HUES48 (cell line): Measurements from ENCODE around the gene LRRK1.

Experiments
- H3K27ac ChIP-seq: one replicate; pipeline ENCODE4 v1.7.0; 2013; ENCODE audit warnings: low read depth, low read length, inconsistent platforms
- H3K27me3 ChIP-seq: 2 replicates; pipeline ENCODE4 v1.6.1; 2013; ENCODE audit warnings: mild to moderate bottlenecking, low read length; ENCODE audit not compliant: control insufficient read depth, insufficient read depth
- H3K36me3 ChIP-seq: 2 replicates; pipeline ENCODE4 v1.6.1; 2013; ENCODE audit warnings: low read length; ENCODE audit not compliant: control insufficient read depth, insufficient read depth
- H3K4me1 ChIP-seq: 2 replicates; pipeline ENCODE4 v1.6.1; 2013; ENCODE audit warnings: mild to moderate bottlenecking, low read length; ENCODE audit not compliant: control insufficient read depth, insufficient read depth
- H3K4me3 ChIP-seq: 2 replicates; pipeline ENCODE4 v1.5.1; 2013; ENCODE audit warnings: mild to moderate bottlenecking, low read depth, low read length
- H3K9ac ChIP-seq: 2 replicates; pipeline ENCODE4 v1.6.1; 2013; ENCODE audit warnings: mild to moderate bottlenecking, low read depth, low read length, moderate library complexity
- H3K9me3 ChIP-seq: 2 replicates; pipeline ENCODE4 v1.6.1; 2013; ENCODE audit warnings: low read length; ENCODE audit not compliant: control insufficient read depth, insufficient read depth

The LRRK1 gene

DNA sequence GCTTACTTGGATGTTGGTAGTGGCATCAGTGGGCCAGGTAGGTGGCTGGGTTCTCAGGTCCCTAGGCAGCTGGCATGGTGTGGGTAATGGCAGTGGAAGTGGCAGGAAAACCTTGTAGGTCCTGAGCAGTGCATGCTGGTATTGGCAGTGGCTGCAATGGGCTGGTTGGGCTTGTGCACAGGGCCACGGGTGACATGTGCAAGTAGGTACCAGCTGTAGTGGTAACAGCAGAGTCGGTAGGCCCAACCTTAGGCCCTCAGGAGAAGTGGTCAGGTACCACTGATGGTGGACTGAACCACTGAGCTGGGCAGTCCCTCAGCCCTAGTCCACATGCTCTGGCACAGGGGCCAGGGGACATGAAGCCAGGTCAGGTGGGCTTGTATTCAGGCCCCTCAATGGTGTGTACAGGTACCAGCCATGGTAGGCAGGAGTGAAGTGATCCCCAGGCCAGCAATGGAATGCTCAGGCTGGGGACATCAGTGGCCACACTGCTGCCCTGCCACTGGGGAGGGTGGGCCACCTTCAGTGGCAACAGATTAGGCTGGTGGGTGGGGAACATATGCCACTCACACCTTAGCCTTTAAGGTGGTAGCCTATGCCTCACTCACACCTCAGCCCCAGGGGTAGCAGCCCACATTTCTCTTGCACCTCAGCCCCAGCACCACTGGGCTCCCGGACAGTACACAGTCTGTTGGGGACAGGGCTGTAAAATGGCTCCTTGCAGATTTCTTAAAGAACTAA is 118.1 kb downstream of the LRRK1 start:
- no peaks in the 10 kb centered on the region for H3K36me3 ChIP-seq
- no peaks in the 10 kb centered on the region for H3K4me1 ChIP-seq
- no peak overlapping the region for H3K27ac ChIP-seq
- H3K9ac ChIP-seq: no peak overlapping the region
- H3K4me3 ChIP-seq: no peak overlapping the region
- H3K9me3 ChIP-seq: no peaks in the 10 kb centered on the region
- H3K27me3 ChIP-seq: no peaks in the 10 kb centered on the region

DNA sequence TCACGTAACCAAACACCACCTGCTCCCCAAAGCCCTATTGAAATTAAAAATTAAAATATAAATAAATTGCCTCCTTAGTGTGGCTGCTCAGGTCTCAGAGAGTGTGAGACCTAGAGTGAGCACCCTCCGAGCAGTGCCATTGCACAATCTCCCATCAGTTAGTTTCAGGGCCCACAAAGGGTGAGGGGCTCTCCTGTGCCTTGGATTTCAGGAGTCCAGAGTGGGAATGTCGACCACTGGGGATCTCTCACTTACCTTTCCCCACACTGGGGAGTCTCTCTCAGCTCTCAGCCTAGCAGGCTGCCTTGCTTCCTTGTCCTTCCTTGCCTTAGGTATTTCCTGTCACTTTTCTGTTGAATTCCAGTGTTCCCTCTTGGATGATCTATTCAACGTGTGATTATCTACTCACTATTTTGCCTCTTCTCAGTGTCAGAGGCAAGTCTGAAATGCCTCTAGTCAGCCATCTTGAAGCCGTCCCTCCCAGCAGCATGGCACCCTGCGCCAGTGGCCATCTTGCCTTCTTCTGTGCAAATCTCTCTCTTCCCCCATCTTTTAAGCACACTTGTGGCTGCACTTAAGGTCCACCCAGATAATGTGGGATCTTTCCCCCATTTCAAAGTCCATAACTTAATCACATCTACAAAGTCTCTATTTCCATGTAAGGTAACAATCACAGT is 119.3 kb downstream of the LRRK1 start:
- Histone ChIP-seq H3K27ac (no peak overlapping the region), H3K36me3 (no peaks in the 10 kb centered on the region), H3K9ac (no peak overlapping the region), H3K4me1 (no peaks in the 10 kb centered on the region), H3K4me3 (no peak overlapping the region), H3K9me3 (no peaks in the 10 kb centered on the region), H3K27me3 (no peaks in the 10 kb centered on the region)

- H3K9me3 ChIP-seq: no peaks in the 10 kb centered on the region
- H3K9ac ChIP-seq: no peak overlapping the region
- no peaks in the 10 kb centered on the region for H3K36me3 ChIP-seq
- H3K4me3 ChIP-seq: no peak overlapping the region
- no peak overlapping the region for H3K27ac ChIP-seq
- no peaks in the 10 kb centered on the region for H3K4me1 ChIP-seq
- H3K27me3 ChIP-seq: no peaks in the 10 kb centered on the region
Observed at GRCh38 chr15:101039461-101039860, 120.3 kb downstream of the LRRK1 start.

DNA sequence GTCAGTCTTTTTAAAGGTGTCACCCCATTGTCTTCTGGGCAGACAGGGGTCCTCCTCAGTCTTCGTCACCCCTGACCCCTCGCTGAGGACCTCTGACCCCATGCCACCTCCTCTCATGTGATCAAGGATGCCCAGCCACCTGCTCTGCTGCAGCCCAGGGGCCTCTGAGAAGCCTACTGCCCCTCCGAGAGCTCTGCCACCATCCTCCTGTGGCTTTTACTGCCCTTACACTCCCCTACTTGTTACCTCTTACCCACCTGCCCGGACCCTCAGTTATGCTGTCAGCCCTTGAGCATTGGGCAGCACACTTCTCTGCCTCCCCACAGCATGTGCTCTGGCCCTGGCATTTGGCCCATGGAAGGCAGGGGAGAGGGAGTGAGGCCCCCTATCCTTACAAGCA is 123.2 kb downstream of the LRRK1 start:
- Histone ChIP-seq H3K4me3 (no peak overlapping the region), H3K9ac (no peak overlapping the region), H3K27ac (no peak overlapping the region), H3K27me3 (peaks cover 12% of the 10 kb centered on the region), H3K4me1 (peaks cover 13% of the 10 kb centered on the region; the same call in 1 of the 2 replicates), H3K36me3 (no peaks in the 10 kb centered on the region), H3K9me3 (no peaks in the 10 kb centered on the region)

- no peak overlapping the region for H3K9ac ChIP-seq
- no peak overlapping the region for H3K4me3 ChIP-seq
- H3K27ac ChIP-seq: no peak overlapping the region
- peaks cover 18% of the 10 kb centered on the region; the same call in 1 of the 2 replicates for H3K4me1 ChIP-seq
- H3K36me3 ChIP-seq: no peaks in the 10 kb centered on the region
- peaks cover 12% of the 10 kb centered on the region for H3K27me3 ChIP-seq
- H3K9me3 ChIP-seq: no peaks in the 10 kb centered on the region
Observed at GRCh38 chr15:101043011-101043410, 123.9 kb downstream of the LRRK1 start.

DNA sequence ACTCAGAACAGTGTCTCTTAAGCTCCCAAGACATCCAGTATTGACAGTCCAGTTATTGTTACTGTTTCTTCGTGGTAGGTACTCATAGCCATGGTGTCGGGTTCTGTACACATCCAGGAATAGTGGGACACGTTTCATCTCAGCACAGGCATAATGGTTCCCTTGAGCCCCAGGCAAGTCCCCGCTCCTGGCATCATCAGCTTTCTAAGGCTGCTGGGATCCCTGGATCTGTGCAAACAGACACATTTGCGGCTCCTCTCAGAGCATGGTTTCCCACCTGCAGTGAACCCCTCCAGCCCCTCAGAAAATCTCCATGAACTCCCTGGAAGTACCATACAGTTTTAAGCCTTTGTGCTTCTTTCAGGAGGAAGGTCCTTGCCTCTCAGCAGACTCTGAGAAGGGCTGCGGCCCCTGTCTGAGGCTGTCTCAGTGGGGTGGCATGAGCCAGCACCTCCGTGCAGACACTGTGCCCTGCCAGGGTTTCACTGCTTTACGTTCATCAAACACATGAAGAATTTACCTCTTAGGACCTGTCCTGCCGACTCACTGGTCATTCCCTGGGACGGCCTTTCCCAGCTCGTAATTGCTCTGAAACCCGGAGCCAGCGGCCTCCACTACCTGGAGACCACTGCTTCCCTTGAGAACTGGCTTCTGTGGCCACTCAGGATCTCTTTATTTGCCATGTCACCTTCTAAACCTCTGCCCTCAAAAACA is 124.9 kb downstream of the LRRK1 start:
- Histone ChIP-seq H3K36me3 (no peaks in the 10 kb centered on the region), H3K4me3 (no peak overlapping the region), H3K27me3 (peaks cover 16% of the 10 kb centered on the region), H3K4me1 (peaks cover 18% of the 10 kb centered on the region; the same call in 1 of the 2 replicates), H3K9ac (no peak overlapping the region), H3K27ac (no peak overlapping the region), H3K9me3 (no peaks in the 10 kb centered on the region)

GRCh38 chr15:101044625-101045235 is 125.6 kb downstream of the LRRK1 start:
- Histone ChIP-seq H3K27me3 (peaks cover 16% of the 10 kb centered on the region), H3K9me3 (no peaks in the 10 kb centered on the region), H3K4me1 (peaks cover 18% of the 10 kb centered on the region; the same call in 1 of the 2 replicates), H3K27ac (no peak overlapping the region), H3K9ac (no peak overlapping the region), H3K36me3 (no peaks in the 10 kb centered on the region), H3K4me3 (no peak overlapping the region)

DNA sequence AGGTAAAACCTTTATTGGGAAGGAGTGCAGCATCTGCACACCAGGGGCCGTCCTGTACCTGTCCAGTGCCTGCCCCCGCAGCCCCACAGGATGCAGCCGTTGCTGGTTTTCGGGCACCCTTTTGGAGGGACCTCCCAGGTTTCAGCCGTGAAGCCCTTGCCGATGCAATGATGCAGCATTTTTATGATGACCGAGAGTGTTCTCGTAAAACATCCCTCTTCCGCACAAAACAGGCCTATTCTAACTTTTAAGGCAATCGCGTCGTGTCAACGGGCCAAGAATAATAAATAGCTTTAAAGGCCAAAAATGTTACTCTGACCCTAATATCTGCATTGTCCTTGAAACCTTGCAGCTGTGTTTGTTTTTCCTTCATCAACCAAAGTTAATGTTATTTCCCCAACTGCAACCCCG is 126.1 kb downstream of the LRRK1 start:
- H3K4me1 ChIP-seq: peaks cover 18% of the 10 kb centered on the region; the same call in 1 of the 2 replicates
- H3K36me3 ChIP-seq: no peaks in the 10 kb centered on the region
- peaks cover 16% of the 10 kb centered on the region for H3K27me3 ChIP-seq
- no peak overlapping the region for H3K9ac ChIP-seq
- no peak overlapping the region for H3K4me3 ChIP-seq
- no peak overlapping the region for H3K27ac ChIP-seq
- H3K9me3 ChIP-seq: no peaks in the 10 kb centered on the region

GRCh38 chr15:101045835-101046691 is 126.9 kb downstream of the LRRK1 start:
- Histone ChIP-seq H3K9ac (no peak overlapping the region), H3K9me3 (no peaks in the 10 kb centered on the region), H3K27ac (no peak overlapping the region), H3K4me1 (peaks cover 18% of the 10 kb centered on the region; the same call in 1 of the 2 replicates), H3K36me3 (no peaks in the 10 kb centered on the region), H3K4me3 (no peak overlapping the region), H3K27me3 (peaks cover 16% of the 10 kb centered on the region)

DNA sequence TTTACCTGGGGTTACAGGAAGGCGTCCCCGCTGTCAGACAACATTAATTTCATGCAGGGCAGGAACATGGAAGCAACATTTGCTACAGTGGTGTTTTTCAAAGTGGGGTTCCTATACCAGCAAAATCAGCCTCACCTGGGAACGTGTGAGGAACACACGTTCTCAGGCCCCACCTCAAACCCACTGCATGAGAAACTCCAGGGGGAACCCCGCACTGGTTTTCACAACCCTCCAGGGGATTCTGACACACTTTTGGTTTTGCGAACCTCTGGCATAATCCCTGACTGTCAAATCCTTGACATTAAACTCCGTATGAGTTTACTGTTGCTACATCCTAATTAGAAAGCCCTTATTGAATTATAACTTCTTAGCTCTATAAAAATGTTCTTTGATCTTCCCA is 127.7 kb downstream of the LRRK1 start:
- H3K9me3 ChIP-seq: no peaks in the 10 kb centered on the region
- H3K4me1 ChIP-seq: peaks cover 18% of the 10 kb centered on the region; the same call in 1 of the 2 replicates
- no peak overlapping the region for H3K27ac ChIP-seq
- peaks cover 16% of the 10 kb centered on the region for H3K27me3 ChIP-seq
- no peak overlapping the region for H3K4me3 ChIP-seq
- H3K36me3 ChIP-seq: no peaks in the 10 kb centered on the region
- no peak overlapping the region for H3K9ac ChIP-seq
